ENCODE results near the gene EYA2. TPM values are rescaled to one million over a fixed set of nuclear protein-coding genes. Genes with fewer than 3 reads are reported as not detected.

EYA2 gene
- polyA plus RNA-seq, 1 donor (not counting 4 experiments of a cell fraction or from before 2014, with no cell fraction given), result not detected

GRCh38 chr20:46903937-46904336, 9.3 kb downstream of the EYA2 start:
- Histone ChIP-seq H3K9ac (ENCODE audit: control insufficient read depth, extremely low read depth, insufficient read depth, low read length) (no peak overlapping the region), H3K9me3 (ENCODE audit: control insufficient read depth, low read depth, low read length) (no peaks in the 10 kb centered on the region), H3K4me1 (ENCODE audit: control insufficient read depth, extremely low read depth, insufficient read depth, low read length) (no peaks in the 10 kb centered on the region), H3K27me3 (ENCODE audit: control insufficient read depth, extremely low read depth, insufficient read depth, low read length) (no peaks in the 10 kb centered on the region), H3K9me1 (ENCODE audit: control insufficient read depth, extremely low read depth, insufficient read depth, low read length) (no peaks in the 10 kb centered on the region), H4K20me1 (ENCODE audit: control insufficient read depth, extremely low read depth, insufficient read depth, low read length) (no peaks in the 10 kb centered on the region), H3K4me3 (ENCODE audit: control insufficient read depth in 2 of 3, extremely low read depth in 1 of 3, insufficient read depth in 2 of 3, low read depth in 1 of 3, low read length in 3 of 3) (no peak overlapping the region), H3K36me3 (ENCODE audit: control insufficient read depth in 2 of 2, extremely low read depth in 1 of 2, insufficient read depth in 2 of 2, low read length in 2 of 2) (no peaks in the 10 kb centered on the region), H2AFZ (ENCODE audit: control insufficient read depth, low read length) (no peak overlapping the region), H3K4me2 (ENCODE audit: control insufficient read depth, extremely low read depth, insufficient read depth, low read depth, low read length) (no peak overlapping the region), H3K27ac (ENCODE audit: control insufficient read depth, insufficient read depth, low read length) (no peak overlapping the region), H3K79me2 (ENCODE audit: control insufficient read depth, insufficient read depth, low read length) (no peaks in the 10 kb centered on the region)
- FAIRE-seq (no peak), DNase-seq (ENCODE audit: low read depth, low spot score) (no peak)
- dilution Hi-C loops (cut with MboI; ENCODE audit: extremely low pct_ligation_motif_present, low sequenced_read_pairs), result no loop called here
- no peak for TF ChIP-seq EZH2 (IDR thresholded peaks at IDR 0.05; ENCODE audit: low read length)
- no peak for TF ChIP-seq CTCF (optimal IDR thresholded peaks at IDR 0.05 in 1 of 3, IDR thresholded peaks at IDR 0.05 in 1 of 3, conservative IDR thresholded peaks at IDR 0.05 in 1 of 3; ENCODE audit: extremely low read depth in 1 of 3, insufficient read depth in 2 of 3, low read length in 3 of 3)

GRCh38 chr20:46905364-46906125, 10.9 kb downstream of the EYA2 start:
- no peak overlapping the region for H2AFZ ChIP-seq (ENCODE audit: control insufficient read depth, low read length)
- DNase-seq (ENCODE audit: low read depth, low spot score) (no peak), FAIRE-seq (no peak)
- no peaks in the 10 kb centered on the region for H3K4me1 ChIP-seq (ENCODE audit: control insufficient read depth, extremely low read depth, insufficient read depth, low read length)
- dilution Hi-C loops (cut with MboI; ENCODE audit: extremely low pct_ligation_motif_present, low sequenced_read_pairs), result no loop called here
- no peaks in the 10 kb centered on the region for H3K79me2 ChIP-seq (ENCODE audit: control insufficient read depth, insufficient read depth, low read length)
- H3K36me3 ChIP-seq (ENCODE audit: control insufficient read depth in 2 of 2, extremely low read depth in 1 of 2, insufficient read depth in 2 of 2, low read length in 2 of 2), result no peaks in the 10 kb centered on the region
- no peaks in the 10 kb centered on the region for H3K9me1 ChIP-seq (ENCODE audit: control insufficient read depth, extremely low read depth, insufficient read depth, low read length)
- no peaks in the 10 kb centered on the region for H3K27me3 ChIP-seq (ENCODE audit: control insufficient read depth, extremely low read depth, insufficient read depth, low read length)
- no peak overlapping the region for H3K4me2 ChIP-seq (ENCODE audit: control insufficient read depth, extremely low read depth, insufficient read depth, low read depth, low read length)
- TF ChIP-seq EZH2 (IDR thresholded peaks at IDR 0.05; ENCODE audit: low read length) (no peak), CTCF (optimal IDR thresholded peaks at IDR 0.05 in 1 of 3, IDR thresholded peaks at IDR 0.05 in 1 of 3, conservative IDR thresholded peaks at IDR 0.05 in 1 of 3; ENCODE audit: extremely low read depth in 1 of 3, insufficient read depth in 2 of 3, low read length in 3 of 3) (no peak)
- H3K4me3 ChIP-seq (ENCODE audit: control insufficient read depth in 2 of 3, extremely low read depth in 1 of 3, insufficient read depth in 2 of 3, low read depth in 1 of 3, low read length in 3 of 3), result no peak overlapping the region
- no peaks in the 10 kb centered on the region for H3K9me3 ChIP-seq (ENCODE audit: control insufficient read depth, low read depth, low read length)
- no peak overlapping the region for H3K9ac ChIP-seq (ENCODE audit: control insufficient read depth, extremely low read depth, insufficient read depth, low read length)
- no peaks in the 10 kb centered on the region for H4K20me1 ChIP-seq (ENCODE audit: control insufficient read depth, extremely low read depth, insufficient read depth, low read length)
- no peak overlapping the region for H3K27ac ChIP-seq (ENCODE audit: control insufficient read depth, insufficient read depth, low read length)
